ENCODE measurements around the gene TMEM59L.

GRCh38 chr19:18607226-18608101, 5.2 kb upstream of the TMEM59L start:
- TF ChIP-seq CTCF (IDR thresholded peaks at IDR 0.05) (no peak), POLR2A (IDR thresholded peaks at IDR 0.05) (no peak)
